ENCODE data around the gene ZMIZ1.

The ZMIZ1 gene

DNA sequence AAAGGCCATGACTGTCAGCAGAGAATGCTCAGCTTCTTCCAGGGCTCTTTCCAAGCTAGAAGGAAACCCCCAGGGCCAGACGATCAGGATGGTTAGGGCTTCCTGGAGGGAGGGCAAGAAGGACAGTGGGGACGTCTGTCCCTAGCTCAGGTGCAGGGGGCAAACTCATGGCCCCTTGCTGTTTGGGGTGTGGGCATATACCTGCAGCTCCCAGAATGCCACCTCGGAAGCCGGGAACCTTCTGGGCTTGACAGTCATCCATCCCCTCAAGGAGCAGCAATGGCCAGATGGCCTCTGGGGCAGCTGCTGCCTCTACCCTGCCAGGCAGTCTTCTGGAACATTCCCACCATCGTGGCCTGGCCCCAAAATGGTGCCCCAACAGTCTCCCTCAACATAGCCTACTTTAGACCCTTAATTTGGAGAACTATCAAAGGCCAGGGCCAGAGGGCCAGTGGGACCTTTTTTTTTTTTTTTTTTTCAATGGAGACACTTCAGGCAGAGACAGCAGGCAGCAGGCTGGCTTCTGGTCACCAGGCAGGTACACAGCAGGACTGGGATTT lies 40.2 kb upstream of the ZMIZ1 start:
- no peak overlapping the region for H3K23ac ChIP-seq (ENCODE audit: low read length)
- WGBS (ENCODE audit: extremely low coverage, insufficient coverage, insufficient read length) = no CpG with 5 or more reads among the region's 5 CpGs
- no peaks in the 10 kb centered on the region for H3K79me1 ChIP-seq (ENCODE audit: low read length)
- H4K12ac ChIP-seq (ENCODE audit: low read depth, low read length) = no peak overlapping the region
- no peak for DNase-seq
- H3K14ac ChIP-seq (ENCODE audit: low read length) = no peak overlapping the region
- no peak overlapping the region for H4K91ac ChIP-seq (ENCODE audit: low read depth, low read length)
- no peak overlapping the region for H3K18ac ChIP-seq (ENCODE audit: low read length)
- no peak overlapping the region for H2BK5ac ChIP-seq (ENCODE audit: low read depth, low read length, poor library complexity)
- H3K27me3 ChIP-seq (ENCODE audit: insufficient read depth, low read length) = no peaks in the 10 kb centered on the region
- H2BK120ac ChIP-seq (ENCODE audit: insufficient read depth, low read length, poor library complexity) = no peak overlapping the region
- no peak overlapping the region for H4K8ac ChIP-seq (ENCODE audit: low read depth, low read length)
- no peak overlapping the region for H2AK5ac ChIP-seq (ENCODE audit: low read length)
- H3K4me2 ChIP-seq (ENCODE audit: low read length) = no peak overlapping the region
- H3K9ac ChIP-seq (ENCODE audit: low read length) = no peak overlapping the region
- H3K36me3 ChIP-seq (ENCODE audit: control insufficient read depth in 1 of 2, insufficient read depth in 2 of 2, low read length in 2 of 2) = no peaks in the 10 kb centered on the region
- peaks cover 2 to 3% of the 10 kb centered on the region in 2 experiments for H3K4me1 ChIP-seq (ENCODE audit: control insufficient read depth in 1 of 2, insufficient read depth in 2 of 2, low read length in 2 of 2)
- no peak overlapping the region for H3K4ac ChIP-seq (ENCODE audit: low read depth, low read length)
- no peak overlapping the region for H2BK12ac ChIP-seq (ENCODE audit: low read length)
- H3K4me3 ChIP-seq (ENCODE audit: low read depth, low read length) = no peak overlapping the region
- no peaks in the 10 kb centered on the region for H3K79me2 ChIP-seq (ENCODE audit: control insufficient read depth, insufficient read depth, low read length, poor library complexity)
- no peak overlapping the region for H3K27ac ChIP-seq (ENCODE audit: low read depth, low read length)
- no peak overlapping the region for H2AFZ ChIP-seq (ENCODE audit: insufficient read depth, low read length, poor library complexity)
- H3K9me3 ChIP-seq (ENCODE audit: insufficient read depth, low read depth, low read length) = no peaks in the 10 kb centered on the region

DNA sequence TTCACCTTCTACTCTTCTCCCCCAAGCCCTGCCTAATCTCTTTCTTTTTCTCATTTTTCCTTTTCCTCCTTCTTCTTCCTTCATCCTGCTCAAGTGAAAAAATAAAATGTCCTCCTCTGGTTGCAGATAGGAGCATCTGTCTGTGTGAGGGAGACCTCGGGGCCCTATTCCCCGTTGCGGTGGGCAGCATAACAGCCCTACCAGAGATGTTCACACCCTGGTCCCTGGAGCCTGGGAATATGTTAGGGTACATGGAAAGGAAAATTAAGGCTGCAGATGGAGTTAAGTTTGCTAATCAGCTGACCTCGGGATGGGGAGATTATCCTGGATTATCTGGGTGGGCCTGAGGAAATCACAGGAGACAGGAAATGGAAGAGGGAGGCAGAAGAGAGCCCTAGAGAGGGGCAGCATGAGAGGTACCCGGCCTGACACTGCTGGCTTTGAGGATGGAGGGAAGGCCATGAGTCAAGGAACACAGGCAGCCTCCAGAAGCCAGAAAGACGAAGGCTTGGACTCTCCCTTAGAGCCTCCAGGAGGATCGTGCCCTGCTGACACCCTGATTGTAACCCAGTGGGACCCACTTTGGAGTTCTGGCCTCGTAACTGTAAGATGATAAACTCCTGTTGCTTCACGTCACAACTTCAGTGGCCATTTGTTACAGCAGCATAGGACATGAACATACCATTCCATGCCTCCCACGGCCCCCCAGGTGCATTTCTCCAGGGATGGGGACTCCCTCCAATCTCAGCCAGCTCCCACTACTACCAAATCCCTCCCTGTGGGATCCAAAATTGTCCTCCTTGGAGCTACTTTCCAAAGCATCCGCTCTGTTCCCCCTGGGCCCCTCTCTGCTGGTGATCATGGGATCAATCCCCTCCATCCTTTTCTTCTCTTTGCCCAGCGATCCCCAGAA lies 39.0 kb upstream of the ZMIZ1 start:
- Histone ChIP-seq H4K12ac (ENCODE audit: low read depth, low read length) (no peak overlapping the region), H3K27ac (ENCODE audit: low read depth, low read length) (no peak overlapping the region), H3K4ac (ENCODE audit: low read depth, low read length) (no peak overlapping the region), H3K4me3 (ENCODE audit: low read depth, low read length) (no peak overlapping the region), H3K14ac (ENCODE audit: low read length) (no peak overlapping the region), H3K27me3 (ENCODE audit: insufficient read depth, low read length) (no peaks in the 10 kb centered on the region), H3K36me3 (ENCODE audit: control insufficient read depth in 1 of 2, insufficient read depth in 2 of 2, low read length in 2 of 2) (no peaks in the 10 kb centered on the region), H2BK120ac (ENCODE audit: insufficient read depth, low read length, poor library complexity) (no peak overlapping the region), H3K23ac (ENCODE audit: low read length) (no peak overlapping the region), H4K8ac (ENCODE audit: low read depth, low read length) (no peak overlapping the region), H4K91ac (ENCODE audit: low read depth, low read length) (no peak overlapping the region), H2BK5ac (ENCODE audit: low read depth, low read length, poor library complexity) (no peak overlapping the region), H3K18ac (ENCODE audit: low read length) (no peak overlapping the region), H3K9ac (ENCODE audit: low read length) (no peak overlapping the region), H3K79me2 (ENCODE audit: control insufficient read depth, insufficient read depth, low read length, poor library complexity) (no peaks in the 10 kb centered on the region), H3K79me1 (ENCODE audit: low read length) (no peaks in the 10 kb centered on the region), H2AFZ (ENCODE audit: insufficient read depth, low read length, poor library complexity) (no peak overlapping the region), H2BK12ac (ENCODE audit: low read length) (no peak overlapping the region), H2AK5ac (ENCODE audit: low read length) (no peak overlapping the region), H3K9me3 (ENCODE audit: insufficient read depth, low read depth, low read length) (no peaks in the 10 kb centered on the region), H3K4me1 (ENCODE audit: control insufficient read depth in 1 of 2, insufficient read depth in 2 of 2, low read length in 2 of 2) (peaks cover 2 to 3% of the 10 kb centered on the region in 2 experiments), H3K4me2 (ENCODE audit: low read length) (no peak overlapping the region)
- no CpG with 5 or more reads among the region's 12 CpGs for WGBS (ENCODE audit: extremely low coverage, insufficient coverage, insufficient read length)
- no peak for DNase-seq

DNA sequence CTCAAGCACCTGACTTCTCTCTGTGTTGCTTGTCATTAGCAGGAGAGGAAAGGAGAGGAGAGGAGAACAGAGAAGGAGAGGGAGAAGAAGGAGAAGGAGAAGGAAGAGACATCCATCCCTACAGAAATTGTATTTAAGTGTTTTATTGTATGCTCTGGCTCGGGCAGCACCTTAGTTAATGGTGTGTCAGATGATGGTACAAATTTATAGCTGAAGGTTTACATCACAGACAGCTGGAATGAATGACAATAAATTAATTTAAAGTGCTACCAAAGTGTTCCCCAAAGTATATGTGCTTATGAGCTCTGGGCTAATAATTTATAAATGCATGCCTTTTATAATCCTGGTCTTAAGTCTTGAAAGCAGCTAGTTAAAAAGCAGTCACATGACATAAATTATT lies 38.1 kb upstream of the ZMIZ1 start:
- Histone ChIP-seq H4K12ac (ENCODE audit: low read depth, low read length) (no peak overlapping the region), H2BK120ac (ENCODE audit: insufficient read depth, low read length, poor library complexity) (no peak overlapping the region), H2AFZ (ENCODE audit: insufficient read depth, low read length, poor library complexity) (no peak overlapping the region), H4K91ac (ENCODE audit: low read depth, low read length) (no peak overlapping the region), H3K4ac (ENCODE audit: low read depth, low read length) (no peak overlapping the region), H3K4me2 (ENCODE audit: low read length) (no peak overlapping the region), H3K27me3 (ENCODE audit: insufficient read depth, low read length) (no peaks in the 10 kb centered on the region), H3K14ac (ENCODE audit: low read length) (no peak overlapping the region), H3K4me3 (ENCODE audit: low read depth, low read length) (no peak overlapping the region), H3K9me3 (ENCODE audit: insufficient read depth, low read depth, low read length) (no peaks in the 10 kb centered on the region), H4K8ac (ENCODE audit: low read depth, low read length) (no peak overlapping the region), H3K23ac (ENCODE audit: low read length) (no peak overlapping the region), H3K27ac (ENCODE audit: low read depth, low read length) (no peak overlapping the region), H3K9ac (ENCODE audit: low read length) (no peak overlapping the region), H3K79me2 (ENCODE audit: control insufficient read depth, insufficient read depth, low read length, poor library complexity) (no peaks in the 10 kb centered on the region), H3K79me1 (ENCODE audit: low read length) (no peaks in the 10 kb centered on the region), H3K18ac (ENCODE audit: low read length) (no peak overlapping the region), H2BK5ac (ENCODE audit: low read depth, low read length, poor library complexity) (no peak overlapping the region), H2BK12ac (ENCODE audit: low read length) (no peak overlapping the region), H3K4me1 (ENCODE audit: control insufficient read depth in 1 of 2, insufficient read depth in 2 of 2, low read length in 2 of 2) (peaks cover 0 to 2% of the 10 kb centered on the region in 2 experiments), H3K36me3 (ENCODE audit: control insufficient read depth in 1 of 2, insufficient read depth in 2 of 2, low read length in 2 of 2) (no peaks in the 10 kb centered on the region), H2AK5ac (ENCODE audit: low read length) (no peak overlapping the region)
- no CpG with 5 or more reads among the region's 1 CpG for WGBS (ENCODE audit: extremely low coverage, insufficient coverage, insufficient read length)
- DNase-seq = no peak

DNA sequence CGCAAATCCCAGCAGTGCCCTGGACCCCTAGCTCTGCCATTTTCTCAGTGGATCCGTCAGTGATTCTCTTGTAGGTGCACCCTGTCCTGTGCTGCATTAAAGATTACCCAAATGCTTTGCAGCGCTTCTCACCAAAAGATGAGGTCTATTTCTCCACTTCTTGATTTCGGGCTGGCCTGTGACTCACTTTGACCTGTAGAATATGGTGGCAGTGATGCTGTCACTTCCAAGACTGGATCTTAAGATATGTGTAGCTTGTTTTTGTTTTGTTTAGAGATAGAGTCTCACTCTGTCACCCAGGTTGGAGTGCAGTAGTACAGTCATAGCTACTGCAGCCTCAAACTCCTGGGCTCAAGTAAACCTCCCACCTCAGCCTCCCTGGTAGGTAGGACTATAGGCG lies 37.0 kb upstream of the ZMIZ1 start:
- Histone ChIP-seq H4K91ac (ENCODE audit: low read depth, low read length) (no peak overlapping the region), H3K9ac (ENCODE audit: low read length) (no peak overlapping the region), H3K27me3 (ENCODE audit: insufficient read depth, low read length) (no peaks in the 10 kb centered on the region), H2BK5ac (ENCODE audit: low read depth, low read length, poor library complexity) (no peak overlapping the region), H3K23ac (ENCODE audit: low read length) (no peak overlapping the region), H3K4me1 (ENCODE audit: control insufficient read depth in 1 of 2, insufficient read depth in 2 of 2, low read length in 2 of 2) (peaks cover 0 to 2% of the 10 kb centered on the region in 2 experiments), H3K9me3 (ENCODE audit: insufficient read depth, low read depth, low read length) (no peaks in the 10 kb centered on the region), H3K4me3 (ENCODE audit: low read depth, low read length) (no peak overlapping the region), H3K79me2 (ENCODE audit: control insufficient read depth, insufficient read depth, low read length, poor library complexity) (no peaks in the 10 kb centered on the region), H2BK120ac (ENCODE audit: insufficient read depth, low read length, poor library complexity) (no peak overlapping the region), H3K4ac (ENCODE audit: low read depth, low read length) (no peak overlapping the region), H2AK5ac (ENCODE audit: low read length) (no peak overlapping the region), H2BK12ac (ENCODE audit: low read length) (no peak overlapping the region), H3K14ac (ENCODE audit: low read length) (no peak overlapping the region), H4K8ac (ENCODE audit: low read depth, low read length) (no peak overlapping the region), H3K36me3 (ENCODE audit: control insufficient read depth in 1 of 2, insufficient read depth in 2 of 2, low read length in 2 of 2) (no peaks in the 10 kb centered on the region), H3K27ac (ENCODE audit: low read depth, low read length) (no peak overlapping the region), H3K79me1 (ENCODE audit: low read length) (no peaks in the 10 kb centered on the region), H4K12ac (ENCODE audit: low read depth, low read length) (no peak overlapping the region), H2AFZ (ENCODE audit: insufficient read depth, low read length, poor library complexity) (no peak overlapping the region), H3K18ac (ENCODE audit: low read length) (no peak overlapping the region), H3K4me2 (ENCODE audit: low read length) (no peak overlapping the region)
- no peak for DNase-seq
- no CpG with 5 or more reads among the region's 5 CpGs for WGBS (ENCODE audit: extremely low coverage, insufficient coverage, insufficient read length)

All from trophoblast cell (in vitro differentiated cells and primary cell).